GM19395 (cell line): ENCODE measurements around the gene ZBTB16.

Source experiments
- ATAC-seq: cut with Tn5 transposase; IDR thresholded peaks from one replicate; pipeline ENCODE4 v1.9.1; 2021; ENCODE audit warnings: mild to moderate bottlenecking, moderate library complexity; ENCODE audit not compliant: unreplicated experiment

Gene ZBTB16

GRCh38 chr11:114290503-114291235 is 231.2 kb downstream of the ZBTB16 start:
- ATAC-seq = no peak

GRCh38 chr11:114291381-114291780 is 231.9 kb downstream of the ZBTB16 start:
- no peak for ATAC-seq

GRCh38 chr11:114291842-114292680 is 232.6 kb downstream of the ZBTB16 start:
- ATAC-seq = no peak

GRCh38 chr11:114293201-114293711 is 233.7 kb downstream of the ZBTB16 start:
- no peak for ATAC-seq

- no peak for ATAC-seq
These were observed 236.4 kb downstream of the ZBTB16 start, which contains the start of gene NNMT for GRCh38 chr11:114295676-114296604. TSS of gene NNMT (plus strand) at chr11:114296399. CDS start at chr11:114296557, 158 bp downstream.

- ATAC-seq = no peak
These were observed 237.3 kb downstream of the ZBTB16 start for GRCh38 chr11:114296605-114297372.

- no peak for ATAC-seq
These were observed 238.5 kb downstream of the ZBTB16 start for GRCh38 chr11:114297806-114298709.

GRCh38 chr11:114298710-114299109 is 239.2 kb downstream of the ZBTB16 start:
- no peak for ATAC-seq
